Right lobe of liver (tissue), 4 donors: Measurements from ENCODE around the gene TMEM178A.

Experiments used
- CTCF ChIP-seq, 4 donors: fragments of 200-600 bp in 3 of 4; fragments of 450-650 bp in 1 of 4; IDR thresholded peaks; one replicate each; pipeline versions ENCODE4 v1.5.1 to v1.8.0; 2016 to 2022; ENCODE audit warnings: antibody characterized with exemption in 4 of 4, mild to moderate bottlenecking in 2 of 4
- POLR2A ChIP-seq: fragments of 450-650 bp; IDR thresholded peaks from one replicate; pipeline ENCODE4 v1.6.1; 2017; ENCODE audit warnings: antibody characterized with exemption, mild to moderate bottlenecking
- donor health status: DM: no; HTN: no; CAD: no.
- donor health status: DM: no; HTN: no; CAD: no.
- donor health status: DM: no; HTN: yes; CAD: no.

GRCh38 chr2:39686456-39686855, 20.7 kb downstream of the TMEM178A start:
- no peak for TF ChIP-seq POLR2A
- no peak for TF ChIP-seq CTCF (IDR thresholded peaks at IDR 0.05)
